PFSK-1 (cell line): ENCODE measurements around the gene ZNF688.

Experiments
- POLR2AphosphoS5 ChIP-seq: IDR thresholded peaks from 2 replicates; pipeline ENCODE4 v1.6.1; 2012; ENCODE audit warnings: low read depth, mild to moderate bottlenecking, control low read depth, low read length, moderate library complexity
- SIN3A ChIP-seq: IDR thresholded peaks from 2 replicates; pipeline ENCODE4 v1.6.1; 2012; ENCODE audit warnings: mild to moderate bottlenecking, low read length, moderate library complexity, borderline replicate concordance; ENCODE audit not compliant: insufficient read depth
- TAF1 ChIP-seq: IDR thresholded peaks from 2 replicates; pipeline ENCODE4 v1.6.1; 2012; ENCODE audit warnings: low read length, control low read depth, borderline replicate concordance; ENCODE audit not compliant: insufficient read depth

DNA sequence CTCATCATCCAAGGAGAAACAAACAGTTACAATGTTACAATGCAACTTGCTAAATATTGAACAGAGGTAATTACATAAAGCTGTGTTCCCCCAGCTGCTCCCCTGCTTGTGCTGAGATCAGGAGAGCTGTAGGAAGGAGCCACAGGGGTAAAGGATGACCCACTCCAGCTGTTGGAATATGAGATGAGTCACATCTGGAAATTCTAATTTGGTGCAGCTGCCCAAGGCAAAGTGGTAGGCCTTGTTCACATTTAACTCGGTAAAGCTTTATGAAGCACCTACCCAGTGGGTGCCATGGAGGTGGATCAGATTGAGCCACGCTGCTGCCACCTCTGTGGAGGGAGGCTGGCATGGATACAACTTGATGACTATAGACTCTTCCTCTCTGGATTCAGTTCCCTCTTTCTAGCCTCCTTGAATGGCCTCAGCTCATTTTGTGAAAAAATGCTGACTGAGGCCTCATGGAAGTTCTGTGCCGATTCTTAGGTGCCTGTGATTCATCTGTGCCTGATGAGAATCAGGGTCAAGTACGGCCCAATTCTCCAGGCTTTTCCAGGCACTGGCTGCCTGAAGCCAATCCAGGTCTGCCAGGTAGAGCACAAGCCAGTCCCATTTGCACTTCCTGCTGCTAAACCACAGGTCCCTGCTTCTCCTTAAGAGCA is 31.2 kb upstream of the ZNF688 start:
- TF ChIP-seq POLR2AphosphoS5 (no peak), SIN3A (no peak), TAF1 (no peak)
